Ovary (tissue), 9 donors: ENCODE data around the gene FBXL7. TPM values are rescaled to one million over a fixed set of nuclear protein-coding genes. Genes with fewer than 3 reads are reported as not detected.

Experiments
- DNase-seq, 5 donors: peaks; one replicate each; pipeline ENCODE4 v3.0.0-alpha.2; 2019 to 2020
- H3K27ac ChIP-seq, 2 donors: fragments of 200-600 bp; one replicate each; pipeline versions ENCODE4 v1.5.1 to v1.8.0; 2019 to 2022
- H3K27me3 ChIP-seq: fragments of 200-600 bp; one replicate; pipeline ENCODE4 v1.8.0; 2022
- H3K36me3 ChIP-seq: fragments of 200-600 bp; sonication (generic); one replicate; pipeline ENCODE4 v1.5.1; 2019
- H3K4me1 ChIP-seq: one replicate; pipeline ENCODE4 v1.8.1; 2013; ENCODE audit warnings: mild to moderate bottlenecking, moderate library complexity; ENCODE audit not compliant: insufficient read depth
- H3K4me3 ChIP-seq: fragments of 200-600 bp; sonication (generic); one replicate; pipeline ENCODE4 v1.5.1; 2017
- H3K9me3 ChIP-seq, 2 donors: fragments of 200-600 bp in 1 of 2; sonication (generic) in 1 of 2; one replicate each; pipeline versions ENCODE4 v1.5.1 to v1.8.1; 2013 to 2019; ENCODE audit warnings: mild to moderate bottlenecking in 1 of 2, moderate library complexity in 1 of 2
- CTCF ChIP-seq, 3 donors: fragments of 450-650 bp in 2 of 3; fragments of 200-600 bp in 1 of 3; IDR thresholded peaks; one replicate each; pipeline versions ENCODE4 v1.5.1 to v1.8.0; 2016 to 2022; ENCODE audit warnings: antibody characterized with exemption in 3 of 3, mild to moderate bottlenecking in 1 of 3
- EP300 ChIP-seq: sonication (generic); formaldehyde crosslinking; IDR thresholded peaks from one replicate; pipeline ENCODE4 v1.6.1; 2017; ENCODE audit warnings: antibody characterized with exemption
- POLR2A ChIP-seq: fragments of 450-650 bp; IDR thresholded peaks from one replicate; pipeline ENCODE4 v1.6.1; 2017; ENCODE audit warnings: antibody characterized with exemption, mild to moderate bottlenecking, moderate library complexity
- WGBS, 3 donors: extraction: QIAGEN DNeasy Blood & Tissue Kit in 1 of 3; methylation state at CpG; one replicate each; pipeline versions ENCODE4 v1.1.5 to v1.1.7; 2013 to 2017; 5-methylcytosine and 5-hydroxymethylcytosine counted together
- intact Hi-C, 4 donors: fragments of 100-400 bp; cut with DNase I; formaldehyde crosslinking; loops; one replicate each; pipeline versions ENCODE4 v1.11.0 to v1.15.1; 2022 to 2023
- polyA plus RNA-seq, 2 donors: library from polyadenylated mRNA; stranded (reverse); fragments of 200-250 nt in 1 of 2; fragments of 350-450 nt in 1 of 2; fragmentation: Illumina TruSeq in 1 of 2; extraction: RNeasy Lipid Tissue Mini Kit (QIAGEN cat#74804) in 1 of 2; gene quantifications; one replicate each; pipeline ENCODE4 v1.2.3, GENCODE V29; 2013 to 2014
- total RNA-seq, 7 donors: library from RNA; depleted of rRNA in 2 of 7; stranded (reverse); fragments of >200 nt in 2 of 7; fragmentation: NEBNext Ultra II Directional in 3 of 7; extraction: Animal tissue kit (Norgen Biotek cat#: 25700) in 3 of 7; gene quantifications; one replicate each; pipeline versions ENCODE4 v1.1.0 to v1.2.4, GENCODE V29; 2016 to 2023
- donor health status: DM: no; HTN: no; CAD: no; lungs with moderate emphysema.
- donor health status: DM: no; HTN: no; CAD: no.
- donor health status: Bipolar disorder and iron deficiency.
- donor health status: DM: yes; HTN: yes; CAD: no.
- donor health status: DM: no; HTN: no; CAD: no.
- donor health status: DM: yes; HTN: yes; CAD: no.

The FBXL7 gene
- total and polyA plus RNA-seq, 9 donors, result 21.1 to 40.9 (median 29.2) TPM

- H3K27ac ChIP-seq, result no peak overlapping the region
- H3K27me3 ChIP-seq, result no peaks in the 10 kb centered on the region
- no peaks in the 10 kb centered on the region for H3K36me3 ChIP-seq
- no peak for TF ChIP-seq EP300
- no peak for TF ChIP-seq CTCF (IDR thresholded peaks at IDR 0.05)
- TF ChIP-seq POLR2A, result no peak
- 77 to 95% (median 93%) methylated on average over 7 of the region's 7 CpGs for WGBS, 3 donors
- H3K4me1 ChIP-seq, result peaks cover 3% of the 10 kb centered on the region
- H3K9me3 ChIP-seq, result no peaks in the 10 kb centered on the region
- DNase-seq, result no peak
- intact Hi-C loops, result no loop called here
- H3K4me3 ChIP-seq, result no peak overlapping the region
Measured at GRCh38 chr5:15799612-15800011, 299.6 kb downstream of the FBXL7 start.

GRCh38 chr5:15803280-15803679 lies 303.3 kb downstream of the FBXL7 start:
- DNase-seq, result no peak
- Histone ChIP-seq H3K27me3 (no peaks in the 10 kb centered on the region), H3K4me1 (no peaks in the 10 kb centered on the region), H3K4me3 (no peak overlapping the region), H3K9me3 (no peaks in the 10 kb centered on the region), H3K27ac (no peak overlapping the region), H3K36me3 (no peaks in the 10 kb centered on the region)
- intact Hi-C loops, result no loop called here
- WGBS, 3 donors, result 31 to 72% (median 53%) methylated on average over 2 of the region's 2 CpGs
- TF ChIP-seq POLR2A (no peak), EP300 (no peak), CTCF (IDR thresholded peaks at IDR 0.05) (no peak)

- no peak overlapping the region for H3K4me3 ChIP-seq
- H3K27me3 ChIP-seq, result no peaks in the 10 kb centered on the region
- WGBS, 3 donors, result 94 to 96% (median 95%) methylated on average over 8 of the region's 8 CpGs
- DNase-seq, result no peak
- H3K4me1 ChIP-seq, result no peaks in the 10 kb centered on the region
- no peaks in the 10 kb centered on the region for H3K36me3 ChIP-seq
- no peak overlapping the region for H3K27ac ChIP-seq
- H3K9me3 ChIP-seq, result no peaks in the 10 kb centered on the region
- TF ChIP-seq CTCF (IDR thresholded peaks at IDR 0.05), result no peak
- TF ChIP-seq POLR2A, result no peak
- no peak for TF ChIP-seq EP300
- intact Hi-C loops, result no loop called here
Measured at GRCh38 chr5:15806613-15807012, 306.6 kb downstream of the FBXL7 start.

- intact Hi-C loops, result no loop called here
- TF ChIP-seq POLR2A (no peak), EP300 (no peak), CTCF (IDR thresholded peaks at IDR 0.05) (no peak)
- 59 to 76% (median 73%) methylated on average over 3 of the region's 3 CpGs for WGBS, 3 donors
- Histone ChIP-seq H3K9me3 (no peaks in the 10 kb centered on the region), H3K4me3 (no peak overlapping the region), H3K4me1 (no peaks in the 10 kb centered on the region), H3K36me3 (no peaks in the 10 kb centered on the region), H3K27me3 (no peaks in the 10 kb centered on the region), H3K27ac (no peak overlapping the region)
- no peak for DNase-seq
Measured at GRCh38 chr5:15807248-15807647, 307.3 kb downstream of the FBXL7 start.

- H3K4me1 ChIP-seq, result no peaks in the 10 kb centered on the region
- no peak overlapping the region for H3K27ac ChIP-seq
- intact Hi-C loops, result no loop called here
- H3K36me3 ChIP-seq, result no peaks in the 10 kb centered on the region
- WGBS, 3 donors, result 74 to 77% (median 75%) methylated on average over 5 of the region's 5 CpGs
- H3K4me3 ChIP-seq, result no peak overlapping the region
- no peaks in the 10 kb centered on the region for H3K27me3 ChIP-seq
- H3K9me3 ChIP-seq, result no peaks in the 10 kb centered on the region
- TF ChIP-seq CTCF (IDR thresholded peaks at IDR 0.05) (no peak), POLR2A (no peak), EP300 (no peak)
- DNase-seq, result peak in 2 of 5 donors; percentile 29 to 37
Measured at GRCh38 chr5:15807871-15808270, 307.9 kb downstream of the FBXL7 start.
